PC-3 (cell line): Measurements from ENCODE around the gene SUMO4.

Experiments
- CTCF ChIP-seq: fragments of 300-600 bp; sonication (generic); conservative IDR thresholded peaks from 2 replicates; pipeline ENCODE4 v1.5.1; 2017; ENCODE audit warnings: antibody characterized with exemption, low read depth, mild to moderate bottlenecking, low read length
- EZH2 ChIP-seq: fragments of 300-600 bp; sonication (generic); IDR thresholded peaks from one replicate; pipeline ENCODE4 v1.6.1; 2017; ENCODE audit warnings: antibody characterized with exemption, mild to moderate bottlenecking, low read length; ENCODE audit not compliant: unreplicated experiment
- EZH2phosphoT487 ChIP-seq: fragments of 300-600 bp; sonication (generic); IDR thresholded peaks from 2 replicates; pipeline ENCODE4 v1.6.1; 2018; ENCODE audit warnings: mild to moderate bottlenecking, antibody characterized with exemption, low read length, borderline replicate concordance

GRCh38 chr6:149389509-149390297, 10.4 kb upstream of the SUMO4 start:
- TF ChIP-seq CTCF: no peak
- TF ChIP-seq EZH2phosphoT487: no peak
- TF ChIP-seq EZH2: no peak
